HUDEP-2 (cell line): ENCODE results near the gene GGT6.
"Not testable (repeated sequence)": the region's sequence is repeated elsewhere in the genome, so short reads cannot be mapped to it uniquely, and the experiment has no call there.

ENCODE experiments used
- DNase-seq, 76 experiments: peaks; one replicate each; lab custom pipeline; 2025; ENCODE audit not compliant: unreplicated experiment in 76 of 76; lab: John Stamatoyannopoulos, UW

The GGT6 gene

GRCh38 chr17:4592240-4593005 lies 32.0 kb upstream of the GGT6 start:
- DNase-seq, result no peak

GRCh38 chr17:4591529-4591928 lies 31.2 kb upstream of the GGT6 start:
- peak in 1 of 76 experiments; percentile 5 for DNase-seq

- no peak for DNase-seq
Observed at GRCh38 chr17:4590981-4591453, 30.6 kb upstream of the GGT6 start.

- not testable (repeated sequence) for DNase-seq
Observed at GRCh38 chr17:4590042-4590441, 29.7 kb upstream of the GGT6 start.

GRCh38 chr17:4588898-4589625 lies 28.7 kb upstream of the GGT6 start:
- no peak for DNase-seq

- DNase-seq, result no peak
Observed at GRCh38 chr17:4588391-4588790, 28.0 kb upstream of the GGT6 start.

- DNase-seq, result peak in 39 of 76 experiments; percentile 6 to 53 (median 24)
Observed at GRCh38 chr17:4587803-4588202, 27.4 kb upstream of the GGT6 start.

GRCh38 chr17:4587195-4587594 lies 26.8 kb upstream of the GGT6 start:
- DNase-seq, result no peak

GRCh38 chr17:4586043-4586442 lies 25.7 kb upstream of the GGT6 start:
- DNase-seq, result no peak

GRCh38 chr17:4585638-4585994 lies 25.2 kb upstream of the GGT6 start:
- DNase-seq, result no peak

- no peak for DNase-seq
Observed at GRCh38 chr17:4584917-4585637, 24.7 kb upstream of the GGT6 start.

GRCh38 chr17:4584101-4584916 lies 23.9 kb upstream of the GGT6 start, which contains the start of gene SMTNL2:
Gene SMTNL2 (plus strand): TSS chr17:4584529. CDS start chr17:4584606, 77 bp downstream.
- DNase-seq, result no peak

- DNase-seq, result peak in 2 of 76 experiments; percentile 3 to 7
Observed at GRCh38 chr17:4583782-4584100, 23.4 kb upstream of the GGT6 start.

GRCh38 chr17:4583206-4583605 lies 22.8 kb upstream of the GGT6 start:
- DNase-seq, result no peak

GRCh38 chr17:4582691-4583090 lies 22.3 kb upstream of the GGT6 start:
- DNase-seq, result no peak

- no peak for DNase-seq
Observed at GRCh38 chr17:4582101-4582501, 21.7 kb upstream of the GGT6 start.

- no peak for DNase-seq
Observed at GRCh38 chr17:4580291-4580690, 19.9 kb upstream of the GGT6 start.

- no peak for DNase-seq
Observed at GRCh38 chr17:4579678-4580077, 19.3 kb upstream of the GGT6 start.

GRCh38 chr17:4578349-4578748 lies 18.0 kb upstream of the GGT6 start:
- DNase-seq, result not testable (repeated sequence)

GRCh38 chr17:4577386-4577993 lies 17.1 kb upstream of the GGT6 start:
- peak in 2 of 76 experiments; percentile 10 to 17 for DNase-seq
